SK-N-SH (cell line): ENCODE results near the gene CD300LB. TPM values are rescaled to one million over a fixed set of nuclear protein-coding genes. Genes with fewer than 3 reads are reported as not detected.

Experiments used
- CTCF ChIA-PET: fragments of 300-600, 350-600 bp; formaldehyde crosslinking; extraction: SDS; loops from one replicate; lab custom pipeline; 2021; lab: Yijun Ruan, JAX
- POLR2A ChIA-PET: fragments of 350-600 bp; sonication (Branson Sonifier 250); formaldehyde crosslinking; extraction: SDS; loops from one replicate; lab custom pipeline; 2020; ENCODE audit warnings: antibody characterized with exemption, inconsistent platforms; lab: Yijun Ruan, JAX
- DNase-seq: peaks from one replicate; pipeline ENCODE4 v3.0.0; 2012
- H2AFZ ChIP-seq: fragments of 200-600 bp; sonication (generic); 2 replicates; pipeline ENCODE4 v1.8.1; 2016; ENCODE audit warnings: antibody characterized with exemption, mild to moderate bottlenecking, low read depth
- H3F3A ChIP-seq: fragments of 200-600 bp; sonication (generic); replicated peaks from 2 replicates; pipeline ENCODE3; 2016; ENCODE audit warnings: antibody characterized with exemption, mild to moderate bottlenecking; ENCODE audit not compliant: insufficient read depth
- H3K27ac ChIP-seq, 2 experiments: fragments of 200-500 bp in 1 of 2; fragments of 200-600 bp in 1 of 2; sonication (Bioruptor generic) in 1 of 2; sonication (generic), shearing (Covaris generic) in 1 of 2; 2 replicates each; pipeline versions ENCODE4 v1.5.1 to v1.6.1; 2014 to 2016; ENCODE audit warnings: low read depth in 2 of 2, inconsistent platforms in 1 of 2, low read length in 1 of 2, mild to moderate bottlenecking in 1 of 2, mixed read lengths in 1 of 2
- H3K27me3 ChIP-seq: fragments of 200-600 bp; sonication (generic), shearing (Covaris generic); 2 replicates; pipeline ENCODE4 v1.6.1; 2016; ENCODE audit warnings: mixed run types; ENCODE audit not compliant: insufficient read depth
- H3K36me3 ChIP-seq, 2 experiments: fragments of 200-500 bp in 1 of 2; fragments of 200-600 bp in 1 of 2; sonication (Bioruptor generic) in 1 of 2; sonication (generic) in 1 of 2; replicated peaks in 1 of 2; 2 replicates each; pipeline versions ENCODE3 to v1.5.1; 2014 to 2016; ENCODE audit warnings: low read length in 1 of 2, mild to moderate bottlenecking in 1 of 2; ENCODE audit not compliant: insufficient read depth in 2 of 2, control insufficient read depth in 1 of 2
- H3K4me1 ChIP-seq, 2 experiments: fragments of 200-500 bp in 1 of 2; fragments of 200-600 bp in 1 of 2; sonication (Bioruptor generic) in 1 of 2; sonication (generic), shearing (Covaris generic) in 1 of 2; 2 replicates each; pipeline versions ENCODE4 v1.5.1 to v1.6.1; 2014 to 2016; ENCODE audit warnings: low read depth in 1 of 2, low read length in 1 of 2, mixed run types in 1 of 2; ENCODE audit not compliant: insufficient read depth in 2 of 2, control insufficient read depth in 1 of 2
- H3K4me2 ChIP-seq: fragments of 200-600 bp; sonication (generic), shearing (Covaris generic); 2 replicates; pipeline ENCODE4 v1.6.1; 2017; ENCODE audit warnings: mixed run types
- H3K4me3 ChIP-seq, 2 experiments: fragments of 200-500 bp in 1 of 2; fragments of 200-600 bp in 1 of 2; sonication (Bioruptor generic) in 1 of 2; sonication (generic), shearing (Covaris generic) in 1 of 2; 2 replicates each; pipeline versions ENCODE4 v1.5.1 to v1.8.1; 2014 to 2016; ENCODE audit warnings: low read depth in 2 of 2, inconsistent platforms in 1 of 2, low read length in 1 of 2, mild to moderate bottlenecking in 1 of 2, mixed read lengths in 1 of 2, moderate library complexity in 1 of 2
- H3K79me2 ChIP-seq: fragments of 200-600 bp; sonication (generic); 2 replicates; pipeline ENCODE4 v1.8.1; 2017; ENCODE audit warnings: mild to moderate bottlenecking; ENCODE audit not compliant: insufficient read depth
- H3K9ac ChIP-seq: fragments of 200-600 bp; sonication (generic); 2 replicates; pipeline ENCODE4 v1.6.1; 2017; ENCODE audit warnings: mixed run types
- H3K9me2 ChIP-seq: fragments of 200-600 bp; sonication (generic); 2 replicates; pipeline ENCODE4 v1.6.1; 2017; ENCODE audit warnings: mixed run types
- H3K9me3 ChIP-seq: fragments of 200-600 bp; sonication (generic); 2 replicates; pipeline ENCODE4 v1.6.1; 2017; ENCODE audit warnings: mixed run types, mild to moderate bottlenecking, moderate library complexity
- H4K20me1 ChIP-seq: fragments of 200-600 bp; sonication (generic); 2 replicates; pipeline ENCODE4 v1.6.1; 2017; ENCODE audit warnings: mild to moderate bottlenecking, mixed run types; ENCODE audit not compliant: insufficient read depth
- CHD2 ChIP-seq: fragments of 150-350 bp; IDR thresholded peaks from 2 replicates; pipeline ENCODE4 v1.6.1; 2018; ENCODE audit warnings: low read length; ENCODE audit not compliant: partially characterized antibody
- CTCF ChIP-seq: fragments of 200-600 bp; sonication (generic); IDR thresholded peaks from 2 replicates; pipeline ENCODE4 v1.6.1; 2017; ENCODE audit warnings: antibody characterized with exemption, mild to moderate bottlenecking, moderate library complexity
- EP300 ChIP-seq, 2 experiments: IDR thresholded peaks; 2 replicates each; pipeline versions ENCODE4 v1.4.0 to v1.6.1; 2012; ENCODE audit warnings: borderline replicate concordance in 1 of 2, low read depth in 1 of 2, low read length in 1 of 2
- EZH2phosphoT487 ChIP-seq: fragments of 200-600 bp; sonication (generic); IDR thresholded peaks from 2 replicates; pipeline ENCODE4 v1.6.1; 2017; ENCODE audit warnings: low read depth, mixed run types, mild to moderate bottlenecking, antibody characterized with exemption, moderate library complexity, borderline replicate concordance
- FOSL2 ChIP-seq: IDR thresholded peaks from 2 replicates; pipeline ENCODE4 v1.4.0; 2012; ENCODE audit warnings: low read depth, mild to moderate bottlenecking, moderate library complexity, borderline replicate concordance
- FOXM1 ChIP-seq: IDR thresholded peaks from 2 replicates; pipeline ENCODE4 v1.4.0; 2012; ENCODE audit warnings: low read depth, mild to moderate bottlenecking
- GABPA ChIP-seq: IDR thresholded peaks from 2 replicates; pipeline ENCODE4 v1.4.0; 2012; ENCODE audit warnings: low read depth, mild to moderate bottlenecking
- IRF3 ChIP-seq: fragments of 150-350 bp; IDR thresholded peaks from 2 replicates; pipeline ENCODE4 v1.6.1; 2016; ENCODE audit warnings: mild to moderate bottlenecking, low read depth, low read length
- MEF2A ChIP-seq: IDR thresholded peaks from 2 replicates; pipeline ENCODE4 v1.4.0; 2012; ENCODE audit warnings: low read depth, borderline replicate concordance
- MXI1 ChIP-seq: IDR thresholded peaks from 2 replicates; pipeline ENCODE4 v1.6.1; 2012; ENCODE audit warnings: mild to moderate bottlenecking, low read depth, low read length, improper control_type of control experiment
- RCOR1 ChIP-seq: fragments of 150-350 bp; IDR thresholded peaks from 2 replicates; pipeline ENCODE4 v1.6.1; 2017; ENCODE audit warnings: antibody characterized with exemption, low read length
- REST ChIP-seq: IDR thresholded peaks from 2 replicates; pipeline ENCODE4 v1.6.1; 2012; ENCODE audit warnings: mild to moderate bottlenecking, low read depth, low read length, moderate library complexity
- RXRA ChIP-seq: IDR thresholded peaks from 2 replicates; pipeline ENCODE4 v1.4.0; 2012; ENCODE audit warnings: low read depth, mild to moderate bottlenecking, borderline replicate concordance
- SMC3 ChIP-seq: IDR thresholded peaks from 2 replicates; pipeline ENCODE4 v1.6.1; 2012; ENCODE audit warnings: low read depth, low read length, improper control_type of control experiment
- TAF1 ChIP-seq: IDR thresholded peaks from 2 replicates; pipeline ENCODE4 v1.6.1; 2012; ENCODE audit warnings: low read depth, mild to moderate bottlenecking, low read length, moderate library complexity, borderline replicate concordance
- TCF12 ChIP-seq: IDR thresholded peaks from 2 replicates; pipeline ENCODE4 v1.4.0; 2012
- USF1 ChIP-seq: IDR thresholded peaks from 2 replicates; pipeline ENCODE4 v1.4.0; 2012; ENCODE audit warnings: low read depth, borderline replicate concordance
- WGBS: methylation state at CpG from one replicate; pipeline ENCODE4 v1.1.6; 2017; ENCODE audit warnings: low lambda C conversion rate; 5-methylcytosine and 5-hydroxymethylcytosine counted together
- polyA plus RNA-seq, 3 experiments: library from polyadenylated mRNA; depleted of rRNA; stranded (reverse); fragments of >200 nt; gene quantifications; 2 replicates each; pipeline ENCODE4 v1.2.3, GENCODE V29; 2012

Gene CD300LB
- polyA plus RNA-seq, 1 of the 3 experiments (the other 2 are of a cell fraction): not detected

- Histone ChIP-seq H3K9me3 (no peaks in the 10 kb centered on the region), H3K27me3 (no peaks in the 10 kb centered on the region), H4K20me1 (no peaks in the 10 kb centered on the region), H3K79me2 (no peaks in the 10 kb centered on the region), H3F3A (no peaks in the 10 kb centered on the region), H2AFZ (no peak overlapping the region), H3K9ac (no peak overlapping the region), H3K4me1 (no peaks in the 10 kb centered on the region), H3K27ac (no peak overlapping the region), H3K4me2 (no peak overlapping the region), H3K9me2 (no peaks in the 10 kb centered on the region), H3K36me3 (no peaks in the 10 kb centered on the region), H3K4me3 (no peak overlapping the region)
- DNase-seq: no peak
- CTCF ChIA-PET: interaction anchor here (0.8 to 7.5 kb wide), 6 partner anchors 10 to 188 kb away, joined by 3 to 60 read pairs (median 4); partner anchors contain the start of gene CD300H
- 24% methylated on average over 7 of the region's 7 CpGs for WGBS
- no peak for TF ChIP-seq TCF12
- TF ChIP-seq REST: no peak
- TF ChIP-seq FOSL2: no peak
- no peak for TF ChIP-seq EP300 (IDR thresholded peaks at IDR 0.05; ENCODE audit: borderline replicate concordance in 1 of 2, low read depth in 1 of 2, low read length in 1 of 2)
- TF ChIP-seq SMC3: no peak
- no peak for TF ChIP-seq USF1
- no peak for TF ChIP-seq CHD2
- POLR2A ChIA-PET: no interaction called here
Measured at GRCh38 chr17:74555427-74555940, 24.2 kb upstream of the CD300LB start.

- 33% methylated on average over 6 of the region's 6 CpGs for WGBS
- Histone ChIP-seq H3K4me1 (no peaks in the 10 kb centered on the region), H3K9me2 (no peaks in the 10 kb centered on the region), H3K9ac (no peak overlapping the region), H3F3A (no peaks in the 10 kb centered on the region), H3K27me3 (no peaks in the 10 kb centered on the region), H3K79me2 (no peaks in the 10 kb centered on the region), H3K27ac (no peak overlapping the region), H2AFZ (no peak overlapping the region), H3K9me3 (0 out of 2 replicates have a peak, but pooled peaks cover 4% of the 10 kb centered on the region), H3K4me2 (no peak overlapping the region), H3K4me3 (no peak overlapping the region), H3K36me3 (no peaks in the 10 kb centered on the region), H4K20me1 (no peaks in the 10 kb centered on the region)
- CTCF ChIA-PET: interaction anchor here (1.0 to 7.5 kb wide), 3 partner anchors 11 to 176 kb away, joined by 3 to 60 read pairs (median 6); partner anchors contain the start of gene CD300H
- DNase-seq: no peak
- no peak for TF ChIP-seq FOXM1
- no peak for TF ChIP-seq MXI1
- no peak for TF ChIP-seq CTCF
- TF ChIP-seq RCOR1: no peak
- no peak for TF ChIP-seq TAF1
- TF ChIP-seq EZH2phosphoT487: no peak
- no peak for TF ChIP-seq GABPA
- no peak for TF ChIP-seq RXRA
- no peak for TF ChIP-seq MEF2A
- TF ChIP-seq SMC3: no peak
- TF ChIP-seq IRF3: no peak
- TF ChIP-seq USF1: no peak
- POLR2A ChIA-PET: no interaction called here
Measured at GRCh38 chr17:74554909-74555308, 23.6 kb upstream of the CD300LB start.
